Fibroblast of the aortic adventitia (primary cell): ENCODE data around the gene ATL3. TPM values are rescaled to one million over a fixed set of nuclear protein-coding genes. Genes with fewer than 3 reads are reported as not detected.
"Not testable (repeated sequence)": the region's sequence is repeated elsewhere in the genome, so short reads cannot be mapped to it uniquely, and the experiment has no call there.

Experiments used
- DNase-seq: peaks from one replicate; pipeline ENCODE4 v3.0.0-alpha.2; 2010; ENCODE audit warnings: low read depth
- H3K4me3 ChIP-seq: 2 replicates; pipeline ENCODE4 v1.5.1; 2011; ENCODE audit warnings: low read depth, mild to moderate bottlenecking, control low read depth, low read length, moderate library complexity
- total RNA-seq: library from RNA; depleted of rRNA; stranded (reverse); fragments of >200 nt; gene quantifications from 2 replicates; pipeline ENCODE4 v1.2.3, GENCODE V29; 2012; ENCODE audit warnings: low replicate concordance
- TF ChIP-seq, protein P1 (sequence below): IDR thresholded peaks from 2 replicates; pipeline ENCODE4 v1.5.1; 2011; ENCODE audit warnings: mild to moderate bottlenecking, low read length, control low read depth, inconsistent platforms; ENCODE audit not compliant: insufficient read depth

The ATL3 gene
- total RNA-seq, 1 donor: 320 TPM

DNA sequence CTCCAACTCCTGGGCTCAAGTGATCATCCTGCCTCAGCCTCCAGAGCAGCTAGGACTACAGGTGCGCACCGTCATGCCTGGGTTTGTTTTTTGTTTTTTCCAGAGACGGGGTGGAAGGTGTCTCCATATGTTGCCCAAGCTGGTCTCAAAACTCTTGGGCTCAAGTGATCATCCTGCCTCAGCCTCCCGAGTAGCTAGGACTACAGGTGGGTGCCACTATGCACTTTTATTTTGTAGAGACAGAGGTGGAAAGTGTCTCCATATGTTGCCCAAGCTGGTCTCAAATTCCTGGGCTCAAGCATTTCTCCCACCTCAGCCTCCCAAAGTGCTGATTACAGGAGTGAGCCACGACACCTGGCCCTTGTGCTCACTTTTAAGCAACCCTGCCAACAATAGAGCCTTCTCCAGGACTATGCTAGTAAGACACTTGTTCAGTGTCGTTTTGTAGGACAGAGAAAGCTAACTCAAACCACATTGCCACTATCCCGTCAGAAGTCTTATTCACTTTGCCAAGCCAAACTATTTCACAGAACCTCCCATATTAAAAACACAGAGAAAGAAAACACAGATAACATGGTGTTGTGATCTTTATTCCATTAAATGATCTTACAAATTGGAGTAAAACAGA lies 47.5 kb downstream of the ATL3 start:
- H3K4me3 ChIP-seq: no peak overlapping the region
- TF ChIP-seq, protein P1, sequence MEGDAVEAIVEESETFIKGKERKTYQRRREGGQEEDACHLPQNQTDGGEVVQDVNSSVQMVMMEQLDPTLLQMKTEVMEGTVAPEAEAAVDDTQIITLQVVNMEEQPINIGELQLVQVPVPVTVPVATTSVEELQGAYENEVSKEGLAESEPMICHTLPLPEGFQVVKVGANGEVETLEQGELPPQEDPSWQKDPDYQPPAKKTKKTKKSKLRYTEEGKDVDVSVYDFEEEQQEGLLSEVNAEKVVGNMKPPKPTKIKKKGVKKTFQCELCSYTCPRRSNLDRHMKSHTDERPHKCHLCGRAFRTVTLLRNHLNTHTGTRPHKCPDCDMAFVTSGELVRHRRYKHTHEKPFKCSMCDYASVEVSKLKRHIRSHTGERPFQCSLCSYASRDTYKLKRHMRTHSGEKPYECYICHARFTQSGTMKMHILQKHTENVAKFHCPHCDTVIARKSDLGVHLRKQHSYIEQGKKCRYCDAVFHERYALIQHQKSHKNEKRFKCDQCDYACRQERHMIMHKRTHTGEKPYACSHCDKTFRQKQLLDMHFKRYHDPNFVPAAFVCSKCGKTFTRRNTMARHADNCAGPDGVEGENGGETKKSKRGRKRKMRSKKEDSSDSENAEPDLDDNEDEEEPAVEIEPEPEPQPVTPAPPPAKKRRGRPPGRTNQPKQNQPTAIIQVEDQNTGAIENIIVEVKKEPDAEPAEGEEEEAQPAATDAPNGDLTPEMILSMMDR: no peak
- DNase-seq: no peak

DNA sequence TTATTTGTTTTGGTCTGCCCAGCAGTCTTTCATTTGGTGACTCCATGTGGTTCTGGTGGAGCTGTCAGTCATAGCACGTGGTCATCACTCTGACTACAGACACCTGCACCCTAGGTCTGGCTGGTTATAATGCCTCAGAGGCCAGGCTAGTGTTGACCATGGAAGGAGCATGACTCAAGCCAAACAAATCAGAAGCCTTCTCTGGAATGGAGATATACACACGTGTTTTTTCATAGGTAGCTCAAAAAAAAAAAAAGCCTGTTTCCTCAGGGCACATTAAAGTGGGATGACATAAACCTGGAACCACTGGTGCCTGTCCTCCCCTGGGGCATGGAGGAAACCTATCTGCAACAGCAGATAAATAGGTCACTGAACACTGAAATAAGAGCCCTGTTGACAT lies 48.9 kb downstream of the ATL3 start:
- TF ChIP-seq, protein P1: no peak
- no peak overlapping the region for H3K4me3 ChIP-seq

DNA sequence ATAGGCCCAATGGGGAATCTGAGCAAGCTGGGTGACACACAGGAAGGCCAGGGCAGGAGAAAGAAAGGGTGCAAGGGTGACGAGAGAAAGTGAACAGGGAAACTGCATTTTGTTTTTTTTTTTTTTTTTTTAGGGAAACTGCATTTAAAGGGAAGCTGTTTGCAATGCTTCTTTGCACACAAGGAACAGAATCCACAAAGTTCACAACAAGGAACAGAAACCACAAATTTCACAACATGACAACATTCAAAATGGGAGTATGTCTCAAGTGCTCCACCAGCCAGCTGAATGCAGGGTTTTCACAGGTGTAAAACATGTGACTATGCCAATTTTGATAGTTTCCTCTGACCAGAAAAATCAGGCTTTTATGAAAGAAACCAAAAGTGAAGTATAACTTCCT lies 50.1 kb downstream of the ATL3 start:
- H3K4me3 ChIP-seq: no peak overlapping the region
- TF ChIP-seq, protein P1: no peak
- no peak for DNase-seq

More for the DNA sequence above, 48.9 kb downstream of the ATL3 start:
- DNase-seq: no peak

DNA sequence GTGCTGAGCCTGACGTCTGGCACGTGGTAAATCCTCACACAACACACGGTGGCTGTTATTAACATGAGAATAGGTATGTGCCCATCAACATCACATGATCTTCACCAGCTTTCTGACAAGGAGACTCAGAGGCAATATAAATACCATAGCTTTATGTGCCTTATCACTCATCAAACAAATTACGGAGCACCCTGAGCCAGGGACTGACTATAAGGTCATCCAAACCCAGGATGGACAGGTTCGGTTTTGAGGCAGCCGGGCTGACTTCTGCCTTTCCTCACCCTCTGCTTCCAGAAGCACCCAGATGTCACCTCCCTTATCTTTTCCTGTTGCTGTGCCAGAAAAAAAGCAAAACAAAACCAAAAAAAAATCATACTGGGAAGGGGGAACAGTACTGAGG lies 51.2 kb downstream of the ATL3 start:
- H3K4me3 ChIP-seq: no peak overlapping the region
- DNase-seq: no peak
- TF ChIP-seq, protein P1: no peak

DNA sequence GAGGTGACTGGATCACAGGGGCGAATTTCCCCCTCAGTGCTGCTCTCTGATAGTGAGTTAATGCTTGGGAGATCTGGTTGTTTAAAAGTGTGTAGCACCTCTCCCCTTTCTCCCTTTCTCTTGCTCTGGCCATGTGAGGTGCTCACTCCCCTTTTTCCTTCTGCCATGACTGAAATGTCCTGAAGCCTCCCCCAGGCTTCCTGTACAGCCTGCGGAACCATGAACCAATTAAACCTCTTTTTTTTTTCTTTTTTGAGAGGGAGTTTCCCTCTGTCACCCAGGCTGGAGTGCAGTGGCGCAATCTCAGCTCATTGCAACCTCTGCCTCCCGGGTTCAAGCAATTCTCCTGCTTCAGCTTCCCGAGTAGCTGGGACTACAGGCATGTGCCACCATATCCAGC lies 53.5 kb downstream of the ATL3 start:
- DNase-seq, H3K4me3 ChIP-seq: not testable (repeated sequence)

DNA sequence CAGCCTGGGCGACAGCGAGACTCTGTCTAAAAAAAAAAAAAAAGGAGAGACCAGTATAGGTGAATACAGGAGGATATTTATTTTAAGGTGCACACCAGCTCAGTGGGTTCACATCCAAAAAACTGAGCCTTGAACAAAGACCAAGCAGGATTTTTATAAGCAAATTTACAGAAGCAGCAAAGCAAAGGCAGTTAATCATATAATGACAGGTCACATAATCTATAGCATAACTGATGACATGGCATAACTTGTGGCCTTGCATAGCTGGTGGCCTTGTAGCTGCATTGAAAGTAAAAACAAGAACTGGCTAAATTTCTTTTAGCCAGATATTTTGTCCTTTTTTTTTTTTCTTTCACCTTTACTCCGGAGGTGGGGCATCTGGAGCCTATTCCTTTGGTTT lies 54.2 kb downstream of the ATL3 start:
- H3K4me3 ChIP-seq: no peak overlapping the region
- TF ChIP-seq, protein P1: no peak

DNA sequence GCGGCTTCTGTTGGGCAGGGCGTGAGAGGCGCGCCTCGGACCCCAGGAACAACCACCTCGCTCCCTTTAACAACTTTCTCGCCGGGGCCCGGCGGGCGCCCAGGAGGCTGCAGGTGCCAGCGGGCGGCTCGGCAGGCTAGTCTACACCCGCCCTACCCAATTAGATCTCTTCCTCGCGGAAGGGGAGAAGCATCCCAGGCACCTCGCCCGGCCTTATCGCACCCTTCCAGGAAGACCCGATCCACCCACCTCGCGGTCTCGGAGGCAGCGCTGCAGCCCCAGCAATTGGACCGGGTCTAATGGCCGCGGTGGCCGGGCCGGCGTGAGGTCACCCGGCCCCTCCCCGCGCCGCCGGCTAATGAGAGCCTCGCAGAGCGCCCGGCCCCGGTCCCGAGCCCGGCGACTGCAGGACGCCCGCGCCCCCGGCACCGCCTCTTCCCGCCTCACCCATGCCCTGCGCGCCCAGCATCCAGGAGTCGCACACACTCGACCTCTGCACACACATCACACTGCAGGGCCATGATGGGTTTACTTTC lies 57.0 kb downstream of the ATL3 start, which contains the start of gene PLAAT3:
PLAAT3 (minus strand) TSS at position 298 of the 536 bp plus-strand sequence. CDS start 419 bp downstream, outside the sequence.
- peak within 1 kb of the TSS; percentile 79 for H3K4me3 ChIP-seq
- DNase-seq: peak; percentile 62

More for the DNA sequence above, 54.2 kb downstream of the ATL3 start:
- no peak for DNase-seq

More for the DNA sequence above, 57.0 kb downstream of the ATL3 start, which contains the start of gene PLAAT3:
- TF ChIP-seq, protein P1: no peak
